Activated B cell treated with CpG ODN at 0.5 μM for 24 hours (primary cell): ENCODE results near the gene GIGYF1. TPM values are rescaled to one million over a fixed set of nuclear protein-coding genes. Genes with fewer than 3 reads are reported as not detected.
A peak's percentile ranks its signal among the peaks of the same experiment; 100 is the strongest.

ENCODE experiments used
- ATAC-seq: fragments of 200-7000 bp; cut with Tn5 transposase; one replicate; pipeline ENCODE4 v1.10.0; 2021; ENCODE audit warnings: low read depth, mild to moderate bottlenecking, moderate library complexity
- CTCF ChIA-PET: fragments of 350-600 bp; sonication (Branson Sonifier 250); formaldehyde crosslinking; loops from one replicate; lab custom pipeline; 2021; ENCODE audit warnings: antibody characterized with exemption; lab: Charles Lee
- POLR2A ChIA-PET: fragments of 350-600 bp; sonication (Branson Sonifier 250); formaldehyde crosslinking; loops from one replicate; lab custom pipeline; 2021; ENCODE audit warnings: antibody characterized with exemption; lab: Charles Lee
- DNase-seq: peaks from one replicate; pipeline ENCODE4 v3.0.0; 2022
- H3K27ac Mint-ChIP-seq: one replicate; pipeline ENCODE4 v1.8.0; 2020; ENCODE audit warnings: mixed read lengths
- H3K27me3 Mint-ChIP-seq: one replicate; pipeline ENCODE4 v1.8.0; 2021; ENCODE audit warnings: mixed read lengths
- H3K36me3 Mint-ChIP-seq: one replicate; pipeline ENCODE4 v1.8.0; 2021; ENCODE audit warnings: low read depth, mixed read lengths
- H3K4me1 Mint-ChIP-seq: one replicate; pipeline ENCODE4 v1.8.0; 2021; ENCODE audit warnings: mixed read lengths
- H3K4me3 Mint-ChIP-seq: one replicate; pipeline ENCODE4 v1.8.0; 2020; ENCODE audit warnings: mild to moderate bottlenecking, mixed read lengths
- H3K9me3 Mint-ChIP-seq: one replicate; pipeline ENCODE4 v1.8.0; 2020; ENCODE audit warnings: mixed read lengths
- CTCF ChIP-seq: fragments of 200-600 bp; IDR thresholded peaks from one replicate; pipeline ENCODE4 v1.8.0; 2022; ENCODE audit warnings: antibody characterized with exemption, mild to moderate bottlenecking
- intact Hi-C: fragments of 100-400 bp; cut with micrococcal nuclease; formaldehyde crosslinking; loops from one replicate; pipeline ENCODE4 v1.15.1; 2024
- total RNA-seq: library from RNA; stranded (reverse); gene quantifications from 2 replicates; pipeline ENCODE4 v1.2.3, GENCODE V29; 2022

Gene GIGYF1
- total RNA-seq, 1 donor from 2014 or later, result 76.6 TPM

- POLR2A ChIA-PET, result interaction anchor here (0.6 to 0.7 kb wide), 2 partner anchors 26 to 152 kb away, joined by 3 read pairs; no protein-coding TSS in a partner anchor
- no peak for ATAC-seq
Measured at GRCh38 chr7:100699018-100699417, 5.0 kb upstream of the GIGYF1 start.

GRCh38 chr7:100696123-100696521 lies 2.1 kb upstream of the GIGYF1 start:
- no peak overlapping the region for H3K27ac Mint-ChIP-seq
- ChIA-PET CTCF (interaction anchor here (1.0 to 8.3 kb wide), 3 partner anchors 9 to 156 kb away, joined by 3 to 79 read pairs (median 7); partner anchors contain the start of genes POP7 and SLC12A9), POLR2A (interaction anchor here (0.8 to 4.1 kb wide), 6 partner anchors 9 to 267 kb away, joined by 3 to 61 read pairs (median 6); partner anchors contain the start of genes FBXO24, LRCH4, MEPCE and MOSPD3)
- peak overlapping the region; percentile 71 for H3K4me3 Mint-ChIP-seq
- no peak for DNase-seq
- peaks cover 36% of the 10 kb centered on the region for H3K4me1 Mint-ChIP-seq
- ATAC-seq, result no peak
- intact Hi-C loops, result no loop called here
- no peak for TF ChIP-seq CTCF
- H3K36me3 Mint-ChIP-seq, result peaks cover 5% of the 10 kb centered on the region
- H3K27me3 Mint-ChIP-seq, result no peaks in the 10 kb centered on the region
- H3K9me3 Mint-ChIP-seq, result no peaks in the 10 kb centered on the region

More at GRCh38 chr7:100699018-100699417, 5.0 kb upstream of the GIGYF1 start:
- TF ChIP-seq CTCF, result no peak
- H3K36me3 Mint-ChIP-seq, result no peaks in the 10 kb centered on the region
- intact Hi-C loops, result no loop called here
- no peak overlapping the region for H3K27ac Mint-ChIP-seq
- no peaks in the 10 kb centered on the region for H3K27me3 Mint-ChIP-seq
- CTCF ChIA-PET, result no interaction called here
- no peak overlapping the region for H3K4me3 Mint-ChIP-seq
- H3K4me1 Mint-ChIP-seq, result peaks cover 16% of the 10 kb centered on the region
- H3K9me3 Mint-ChIP-seq, result no peaks in the 10 kb centered on the region
- no peak for DNase-seq

GRCh38 chr7:100693312-100694097 lies 545 bp downstream of the GIGYF1 start:
- DNase-seq (no peak), ATAC-seq (peak; percentile 38)
- TF ChIP-seq CTCF, result no peak
- ChIA-PET POLR2A (interaction anchor here (0.6 to 4.1 kb wide), 18 partner anchors 12 to 265 kb away, joined by 3 to 61 read pairs (median 5); partner anchors contain the start of genes FBXO24, LRCH4, MEPCE and MOSPD3), CTCF (interaction anchor here (0.8 to 8.3 kb wide), 11 partner anchors 9 to 224 kb away, joined by 3 to 79 read pairs (median 3); partner anchors contain the start of genes MOSPD3, POP7 and SLC12A9)
- Mint-ChIP-seq H3K27ac (peak overlapping the region; percentile 80), H3K4me1 (peaks cover 49% of the 10 kb centered on the region), H3K9me3 (no peaks in the 10 kb centered on the region), H3K36me3 (peaks cover 14% of the 10 kb centered on the region), H3K27me3 (no peaks in the 10 kb centered on the region), H3K4me3 (peak overlapping the region; percentile 90)
- intact Hi-C loops, result loop anchor here (2.0 to 5.0 kb wide), 2 partner anchors 106 to 225 kb away; partner anchors contain the start of genes FBXO24 and LRCH4

- H3K27me3 Mint-ChIP-seq, result no peaks in the 10 kb centered on the region
- intact Hi-C loops, result loop anchor here (2.0 to 5.0 kb wide), 2 partner anchors 105 to 224 kb away; partner anchors contain the start of genes FBXO24 and LRCH4
- ChIA-PET CTCF (interaction anchor here (0.8 to 8.3 kb wide), 8 partner anchors 9 to 223 kb away, joined by 3 to 79 read pairs (median 6); partner anchors contain the start of genes MOSPD3 and POP7), POLR2A (interaction anchor here (0.6 to 4.1 kb wide), 11 partner anchors 12 to 263 kb away, joined by 3 to 25 read pairs (median 4); partner anchors contain the start of genes FBXO24, LRCH4, MEPCE and MOSPD3)
- no peak for ATAC-seq
- peaks cover 21% of the 10 kb centered on the region for H3K36me3 Mint-ChIP-seq
- H3K9me3 Mint-ChIP-seq, result no peaks in the 10 kb centered on the region
- no peak for TF ChIP-seq CTCF
- DNase-seq, result no peak
- peaks cover 49% of the 10 kb centered on the region for H3K4me1 Mint-ChIP-seq
- H3K27ac Mint-ChIP-seq, result peak overlapping the region; percentile 80
- H3K4me3 Mint-ChIP-seq, result peak overlapping the region; percentile 90
Measured at GRCh38 chr7:100692578-100692961, 1.5 kb downstream of the GIGYF1 start.
